Activated B cell treated with CpG ODN at 0.5 μM for 24 hours (primary cell): Measurements from ENCODE around the gene ZBTB16. TPM values are rescaled to one million over a fixed set of nuclear protein-coding genes. Genes with fewer than 3 reads are reported as not detected.

ENCODE experiments used
- ATAC-seq: fragments of 200-7000 bp; cut with Tn5 transposase; one replicate; pipeline ENCODE4 v1.10.0; 2021; ENCODE audit warnings: low read depth, mild to moderate bottlenecking, moderate library complexity
- CTCF ChIA-PET: fragments of 350-600 bp; sonication (Branson Sonifier 250); formaldehyde crosslinking; loops from one replicate; lab custom pipeline; 2021; ENCODE audit warnings: antibody characterized with exemption; lab: Charles Lee
- POLR2A ChIA-PET: fragments of 350-600 bp; sonication (Branson Sonifier 250); formaldehyde crosslinking; loops from one replicate; lab custom pipeline; 2021; ENCODE audit warnings: antibody characterized with exemption; lab: Charles Lee
- DNase-seq: peaks from one replicate; pipeline ENCODE4 v3.0.0; 2022
- H3K27ac Mint-ChIP-seq: one replicate; pipeline ENCODE4 v1.8.0; 2020; ENCODE audit warnings: mixed read lengths
- H3K27me3 Mint-ChIP-seq: one replicate; pipeline ENCODE4 v1.8.0; 2021; ENCODE audit warnings: mixed read lengths
- H3K36me3 Mint-ChIP-seq: one replicate; pipeline ENCODE4 v1.8.0; 2021; ENCODE audit warnings: low read depth, mixed read lengths
- H3K4me1 Mint-ChIP-seq: one replicate; pipeline ENCODE4 v1.8.0; 2021; ENCODE audit warnings: mixed read lengths
- H3K4me3 Mint-ChIP-seq: one replicate; pipeline ENCODE4 v1.8.0; 2020; ENCODE audit warnings: mild to moderate bottlenecking, mixed read lengths
- H3K9me3 Mint-ChIP-seq: one replicate; pipeline ENCODE4 v1.8.0; 2020; ENCODE audit warnings: mixed read lengths
- intact Hi-C: fragments of 100-400 bp; cut with micrococcal nuclease; formaldehyde crosslinking; loops from one replicate; pipeline ENCODE4 v1.15.1; 2024
- total RNA-seq: library from RNA; stranded (reverse); gene quantifications from 2 replicates; pipeline ENCODE4 v1.2.3, GENCODE V29; 2022
- TF ChIP-seq, protein P1 (sequence below): fragments of 200-600 bp; IDR thresholded peaks from one replicate; pipeline ENCODE4 v1.8.0; 2022; ENCODE audit warnings: antibody characterized with exemption, mild to moderate bottlenecking

Gene ZBTB16
- total RNA-seq, 1 donor from 2014 or later = 2.5 TPM

DNA sequence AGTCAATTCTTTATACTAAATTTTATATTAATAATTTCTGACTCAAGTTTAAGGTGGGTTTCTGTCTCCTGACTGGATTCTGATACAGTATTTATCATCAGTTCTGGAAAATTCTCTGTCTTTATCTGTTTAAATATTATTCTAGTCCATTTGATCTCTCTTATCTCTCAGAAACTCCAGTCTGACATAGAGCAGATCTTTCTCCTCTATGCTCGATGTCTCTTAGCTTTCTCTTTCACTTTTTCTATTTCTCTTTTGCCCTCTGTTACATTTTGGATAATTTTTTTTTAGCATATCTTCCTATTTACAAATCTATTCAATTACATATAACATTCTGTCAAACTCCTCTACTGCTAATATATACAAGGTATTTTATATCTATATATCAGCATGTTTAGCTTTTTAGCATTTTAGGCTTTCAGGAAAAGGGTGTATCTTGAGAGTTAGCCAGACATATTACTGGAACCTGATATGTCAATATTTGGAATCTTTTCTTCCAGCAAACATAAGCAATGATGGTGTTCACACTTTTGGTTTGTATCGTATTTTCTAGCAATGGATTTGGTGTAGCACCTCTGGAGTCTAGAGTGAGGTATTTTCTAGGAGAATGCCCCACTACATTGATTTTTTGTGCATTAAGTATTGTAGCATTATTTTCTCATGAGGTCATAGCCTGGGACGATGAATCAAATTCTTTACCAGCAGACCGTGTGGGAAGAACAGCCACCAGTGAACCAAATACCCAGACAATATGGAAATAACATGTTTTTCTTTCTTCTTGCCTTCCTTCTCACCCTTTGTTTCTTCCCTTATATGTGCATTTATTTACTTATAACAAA, 232.6 kb downstream of the ZBTB16 start:
- intact Hi-C loops = no loop called here
- POLR2A ChIA-PET = no interaction called here
- H3K27me3 Mint-ChIP-seq = peaks cover 16% of the 10 kb centered on the region
- H3K9me3 Mint-ChIP-seq = no peaks in the 10 kb centered on the region
- H3K4me3 Mint-ChIP-seq = no peak overlapping the region
- H3K36me3 Mint-ChIP-seq = no peaks in the 10 kb centered on the region
- H3K27ac Mint-ChIP-seq = no peak overlapping the region
- ATAC-seq = no peak
- CTCF ChIA-PET = no interaction called here
- no peaks in the 10 kb centered on the region for H3K4me1 Mint-ChIP-seq
- TF ChIP-seq, protein P1, sequence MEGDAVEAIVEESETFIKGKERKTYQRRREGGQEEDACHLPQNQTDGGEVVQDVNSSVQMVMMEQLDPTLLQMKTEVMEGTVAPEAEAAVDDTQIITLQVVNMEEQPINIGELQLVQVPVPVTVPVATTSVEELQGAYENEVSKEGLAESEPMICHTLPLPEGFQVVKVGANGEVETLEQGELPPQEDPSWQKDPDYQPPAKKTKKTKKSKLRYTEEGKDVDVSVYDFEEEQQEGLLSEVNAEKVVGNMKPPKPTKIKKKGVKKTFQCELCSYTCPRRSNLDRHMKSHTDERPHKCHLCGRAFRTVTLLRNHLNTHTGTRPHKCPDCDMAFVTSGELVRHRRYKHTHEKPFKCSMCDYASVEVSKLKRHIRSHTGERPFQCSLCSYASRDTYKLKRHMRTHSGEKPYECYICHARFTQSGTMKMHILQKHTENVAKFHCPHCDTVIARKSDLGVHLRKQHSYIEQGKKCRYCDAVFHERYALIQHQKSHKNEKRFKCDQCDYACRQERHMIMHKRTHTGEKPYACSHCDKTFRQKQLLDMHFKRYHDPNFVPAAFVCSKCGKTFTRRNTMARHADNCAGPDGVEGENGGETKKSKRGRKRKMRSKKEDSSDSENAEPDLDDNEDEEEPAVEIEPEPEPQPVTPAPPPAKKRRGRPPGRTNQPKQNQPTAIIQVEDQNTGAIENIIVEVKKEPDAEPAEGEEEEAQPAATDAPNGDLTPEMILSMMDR = no peak
- no peak for DNase-seq

DNA sequence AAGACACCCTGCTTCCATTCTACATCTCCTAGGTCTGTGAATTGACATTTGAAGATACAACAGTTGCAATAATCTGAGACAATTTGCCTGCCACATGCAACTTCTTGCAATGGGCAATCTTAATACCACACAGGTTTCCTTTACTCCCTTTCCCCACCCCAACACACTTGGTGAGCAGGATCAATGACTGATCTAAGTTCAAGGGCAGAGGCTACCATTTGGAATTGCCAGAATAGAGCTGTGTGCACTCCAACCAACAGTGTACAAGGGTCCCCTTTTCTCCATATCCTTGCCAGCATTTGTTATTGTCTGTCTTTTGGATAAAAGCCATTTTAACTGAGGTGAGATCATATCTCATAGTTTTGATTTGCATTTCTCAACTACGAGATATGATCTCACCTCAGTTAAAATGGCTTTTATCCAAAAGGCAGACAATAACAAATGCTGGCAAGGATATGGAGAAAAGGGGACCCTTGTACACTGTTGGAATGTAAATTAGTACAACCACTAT, 233.7 kb downstream of the ZBTB16 start:
- intact Hi-C loops = no loop called here

DNA sequence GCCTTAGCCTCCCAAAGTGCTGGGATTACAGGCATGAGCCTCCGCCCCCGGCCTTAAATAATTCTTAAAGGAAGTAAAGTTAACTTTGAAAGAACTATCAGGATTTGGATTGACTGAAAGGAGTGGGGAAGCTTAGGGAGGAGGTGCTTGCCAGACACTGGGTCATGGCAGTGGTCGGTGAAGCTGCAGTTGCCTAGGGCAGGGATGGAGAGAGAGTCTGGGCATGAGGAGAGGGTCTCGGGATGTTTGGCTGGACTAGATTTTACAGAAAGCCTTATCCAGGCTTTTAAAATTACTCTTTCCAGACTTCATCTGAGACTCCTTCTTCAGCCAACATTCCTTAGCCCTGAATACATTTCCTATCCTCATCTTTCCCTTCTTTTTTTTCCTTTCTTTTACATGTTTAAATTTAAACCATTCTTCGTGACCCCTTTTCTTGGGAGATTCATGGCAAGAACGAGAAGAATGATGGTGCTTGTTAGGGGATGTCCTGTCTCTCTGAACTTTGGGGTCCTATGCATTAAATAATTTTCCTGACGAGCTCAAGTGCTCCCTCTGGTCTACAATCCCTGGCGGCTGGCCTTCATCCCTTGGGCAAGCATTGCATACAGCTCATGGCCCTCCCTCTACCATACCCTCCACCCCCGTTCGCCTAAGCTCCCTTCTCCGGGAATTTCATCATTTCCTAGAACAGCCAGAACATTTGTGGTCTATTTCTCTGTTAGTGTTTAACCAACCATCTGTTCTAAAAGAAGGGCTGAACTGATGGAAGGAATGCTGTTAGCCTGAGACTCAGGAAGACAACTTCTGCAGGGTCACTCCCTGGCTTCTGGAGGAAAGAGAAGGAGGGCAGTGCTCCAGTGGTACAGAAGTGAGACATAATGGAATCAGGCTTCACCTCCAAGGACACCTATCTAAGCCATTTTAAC, 236.4 kb downstream of the ZBTB16 start, which contains the start of gene NNMT:
TSS of gene NNMT (plus strand) at position 724 of the 929 bp plus-strand sequence. CDS start at position 882, 158 bp downstream.
- peaks cover 15% of the 10 kb centered on the region for H3K27me3 Mint-ChIP-seq
- ATAC-seq (no peak), DNase-seq (no peak)
- no peaks in the 10 kb centered on the region for H3K36me3 Mint-ChIP-seq
- POLR2A ChIA-PET = no interaction called here
- H3K27ac Mint-ChIP-seq = no peak within 1 kb of the TSS
- no peaks in the 10 kb centered on the region for H3K4me1 Mint-ChIP-seq
- TF ChIP-seq, protein P1 = no peak
- no peak within 1 kb of the TSS for H3K4me3 Mint-ChIP-seq
- intact Hi-C loops = no loop called here
- peaks cover 5% of the 10 kb centered on the region for H3K9me3 Mint-ChIP-seq
- CTCF ChIA-PET = no interaction called here

More for the DNA sequence above, 233.7 kb downstream of the ZBTB16 start:
- H3K27me3 Mint-ChIP-seq = peaks cover 16% of the 10 kb centered on the region
- CTCF ChIA-PET = no interaction called here
- no peak for DNase-seq
- POLR2A ChIA-PET = no interaction called here
- TF ChIP-seq, protein P1 = no peak
- no peak overlapping the region for H3K4me3 Mint-ChIP-seq
- H3K9me3 Mint-ChIP-seq = no peaks in the 10 kb centered on the region
- ATAC-seq = no peak
- no peaks in the 10 kb centered on the region for H3K4me1 Mint-ChIP-seq
- H3K36me3 Mint-ChIP-seq = no peaks in the 10 kb centered on the region
- no peak overlapping the region for H3K27ac Mint-ChIP-seq

DNA sequence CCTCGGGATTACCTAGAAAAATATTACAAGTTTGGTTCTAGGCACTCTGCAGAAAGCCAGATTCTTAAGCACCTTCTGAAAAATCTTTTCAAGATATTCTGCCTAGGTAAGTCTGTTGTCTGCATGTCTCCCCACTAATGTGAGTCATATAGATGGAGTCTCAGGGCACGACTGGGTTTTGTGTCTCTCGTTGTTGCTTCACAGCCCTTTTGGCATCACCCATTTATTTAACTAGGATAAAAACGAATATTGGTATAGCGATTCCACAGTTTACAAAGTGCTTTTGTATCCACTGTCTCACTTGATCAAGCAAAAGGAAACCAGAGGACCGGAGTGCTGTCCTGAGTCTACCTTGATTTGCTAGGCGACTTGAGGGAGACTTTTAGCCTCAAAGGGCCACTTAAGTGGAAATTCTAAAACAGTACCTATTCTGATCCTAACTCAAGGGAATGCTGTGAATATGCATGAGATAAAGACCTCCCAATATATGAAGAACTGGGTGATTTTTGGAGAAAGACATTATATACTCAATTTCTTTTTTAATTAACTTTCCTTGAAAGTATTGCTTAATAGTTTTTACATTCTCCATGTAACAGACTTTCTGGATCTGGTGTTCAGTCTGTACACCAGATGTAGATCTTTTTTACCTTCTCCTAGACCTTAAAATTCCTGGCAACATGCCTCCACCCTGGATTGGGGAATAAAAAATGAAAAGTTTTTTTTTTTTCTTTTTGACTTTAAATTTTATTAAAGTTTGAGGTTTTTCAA, 237.3 kb downstream of the ZBTB16 start:
- Mint-ChIP-seq H3K4me3 (no peak overlapping the region), H3K4me1 (no peaks in the 10 kb centered on the region), H3K36me3 (no peaks in the 10 kb centered on the region), H3K27me3 (peaks cover 10% of the 10 kb centered on the region), H3K9me3 (peaks cover 8% of the 10 kb centered on the region), H3K27ac (no peak overlapping the region)
- DNase-seq (no peak), ATAC-seq (no peak)
- ChIA-PET POLR2A (no interaction called here), CTCF (no interaction called here)
- TF ChIP-seq, protein P1 = no peak
- intact Hi-C loops = no loop called here
